B cell (primary cell): ENCODE measurements around the gene ANKS6. TPM values are rescaled to one million over a fixed set of nuclear protein-coding genes. Genes with fewer than 3 reads are reported as not detected.

ENCODE experiments used
- ATAC-seq: fragments of 200-7000 bp; cut with Tn5 transposase; one replicate; pipeline ENCODE4 v1.10.0; 2021; ENCODE audit warnings: low read depth, mild to moderate bottlenecking, moderate number of reproducible peaks, moderate library complexity
- CTCF ChIA-PET: fragments of 350-600 bp; sonication (Branson Sonifier 250); formaldehyde crosslinking; loops from one replicate; lab custom pipeline; 2021; ENCODE audit warnings: antibody characterized with exemption, inconsistent platforms; lab: Charles Lee
- POLR2A ChIA-PET: fragments of 350-600 bp; sonication (Branson Sonifier 250); formaldehyde crosslinking; loops from one replicate; lab custom pipeline; 2021; ENCODE audit warnings: antibody characterized with exemption; lab: Charles Lee
- DNase-seq: peaks from one replicate; pipeline ENCODE4 v3.0.0; 2013
- H2AFZ ChIP-seq: 2 replicates; pipeline ENCODE4 v1.6.1; 2012; ENCODE audit warnings: mild to moderate bottlenecking, low read depth, low read length; ENCODE audit not compliant: insufficient read depth, poor library complexity, severe bottlenecking
- H3K27ac ChIP-seq, 2 donors: 1 replicate in 1 of 2; 2 replicates in 1 of 2; pipeline ENCODE4 v1.5.1; 2012 to 2013; ENCODE audit warnings: low read length in 2 of 2, mild to moderate bottlenecking in 2 of 2, moderate library complexity in 1 of 2
- H3K27me3 ChIP-seq, 4 experiments: fragments of 200-600 bp in 1 of 4; sonication (generic) in 1 of 4; replicated peaks in 1 of 4; 1 replicate in 2 of 4; 2 replicates in 2 of 4; pipeline versions ENCODE4 v1.6.1 to v1.7.0; 2013 to 2016; ENCODE audit warnings: low read length in 3 of 4, mild to moderate bottlenecking in 2 of 4, mixed read lengths in 1 of 4, moderate library complexity in 1 of 4; ENCODE audit not compliant: insufficient read depth in 4 of 4, control insufficient read depth in 3 of 4; ENCODE audit errors: control extremely low read depth in 1 of 4
- H3K36me3 ChIP-seq, 2 experiments: replicated peaks in 1 of 2; 1 replicate in 1 of 2; 2 replicates in 1 of 2; pipeline versions ENCODE4 v1.6.1 to v1.7.1; 2013; ENCODE audit warnings: low read length in 1 of 2; ENCODE audit not compliant: insufficient read depth in 2 of 2, control insufficient read depth in 1 of 2; ENCODE audit errors: control extremely low read depth in 1 of 2, extremely low read depth in 1 of 2
- H3K4me1 ChIP-seq, 2 donors: fragments of 200-600 bp in 1 of 2; sonication (generic) in 1 of 2; 1 replicate in 1 of 2; 2 replicates in 1 of 2; pipeline versions ENCODE4 v1.5.1 to v1.6.1; 2013 to 2017; ENCODE audit warnings: low read length in 2 of 2; ENCODE audit not compliant: control insufficient read depth in 2 of 2, insufficient read depth in 2 of 2
- H3K4me2 ChIP-seq: replicated peaks from 2 replicates; pipeline ENCODE3; 2012; ENCODE audit warnings: mild to moderate bottlenecking, low read depth, low read length; ENCODE audit not compliant: poor library complexity, severe bottlenecking
- H3K4me3 ChIP-seq, 5 experiments: fragments of 200-600 bp in 1 of 5; sonication (generic) in 1 of 5; 1 replicate in 3 of 5; 2 replicates in 2 of 5; pipeline versions ENCODE4 v1.5.1 to v1.7.0; 2011 to 2016; ENCODE audit warnings: low read length in 4 of 5, mild to moderate bottlenecking in 4 of 5, low read depth in 2 of 5, control low read depth in 1 of 5, moderate library complexity in 1 of 5; ENCODE audit not compliant: insufficient read depth in 1 of 5; ENCODE audit errors: control extremely low read depth in 1 of 5, extremely low read depth in 1 of 5
- H3K79me2 ChIP-seq: fragments of 200-600 bp; sonication (generic); one replicate; pipeline ENCODE4 v1.6.0; 2016; ENCODE audit warnings: low read length; ENCODE audit not compliant: control insufficient read depth, insufficient read depth
- H3K9ac ChIP-seq: fragments of 200-600 bp; sonication (generic); 2 replicates; pipeline ENCODE4 v1.6.1; 2017; ENCODE audit warnings: mild to moderate bottlenecking, low read length, moderate library complexity
- H3K9me3 ChIP-seq, 3 donors: one replicate each; pipeline versions ENCODE4 v1.6.1 to v1.7.1; 2013; ENCODE audit warnings: low read length in 2 of 3; ENCODE audit not compliant: control insufficient read depth in 2 of 3, insufficient read depth in 1 of 3; ENCODE audit errors: control extremely low read depth in 1 of 3
- H4K20me1 ChIP-seq: 2 replicates; pipeline ENCODE4 v1.6.0; 2012; ENCODE audit warnings: mild to moderate bottlenecking, low read length; ENCODE audit not compliant: insufficient read depth, control insufficient read depth, poor library complexity, severe bottlenecking
- H3K27ac Mint-ChIP-seq: one replicate; pipeline ENCODE4 v1.8.0; 2021; ENCODE audit warnings: mixed read lengths
- H3K27me3 Mint-ChIP-seq: one replicate; pipeline ENCODE4 v1.8.0; 2021; ENCODE audit warnings: mixed read lengths
- H3K4me1 Mint-ChIP-seq: one replicate; pipeline ENCODE4 v1.8.0; 2021; ENCODE audit warnings: mixed read lengths
- H3K4me3 Mint-ChIP-seq: one replicate; pipeline ENCODE4 v1.8.0; 2021; ENCODE audit warnings: mixed read lengths
- H3K9me3 Mint-ChIP-seq: one replicate; pipeline ENCODE4 v1.8.0; 2022; ENCODE audit warnings: mixed read lengths; ENCODE audit not compliant: insufficient read depth
- CTCF ChIP-seq: fragments of 200-600 bp; IDR thresholded peaks from one replicate; pipeline ENCODE4 v1.8.0; 2022; ENCODE audit warnings: antibody characterized with exemption, mild to moderate bottlenecking
- EZH2 ChIP-seq: IDR thresholded peaks from 2 replicates; pipeline ENCODE4 v1.6.1; 2012; ENCODE audit warnings: borderline replicate concordance, low read depth, mild to moderate bottlenecking, moderate library complexity, low read length; ENCODE audit not compliant: insufficient read depth, poor library complexity, severe bottlenecking
- WGBS: methylation state at CpG from one replicate; pipeline ENCODE4 v1.1.5; 2013; ENCODE audit warnings: missing lambda C conversion rate; ENCODE audit not compliant: insufficient coverage; 5-methylcytosine and 5-hydroxymethylcytosine counted together
- intact Hi-C: fragments of 100-400 bp; cut with micrococcal nuclease; formaldehyde crosslinking; loops from one replicate; pipeline ENCODE4 v1.10.0; 2022
- polyA plus RNA-seq: library from polyadenylated mRNA; depleted of rRNA; stranded (reverse); fragments of >200 nt; gene quantifications from 2 replicates; pipeline ENCODE4 v1.2.3, GENCODE V29; 2012
- total RNA-seq, 2 donors: library from RNA; stranded (reverse); fragments of 120-200 nt in 1 of 2; gene quantifications; 1 replicate in 1 of 2; 2 replicates in 1 of 2; pipeline versions ENCODE4 v1.2.3 to v1.2.4, GENCODE V29; 2013 to 2022

The ANKS6 gene
- total and polyA plus RNA-seq, 2 donors (not counting 1 experiment from before 2014, with no cell fraction given): 11.4 to 16.1 TPM

- no peak overlapping the region for H3K27ac Mint-ChIP-seq
- peaks cover 2% of the 10 kb centered on the region in 3 donors for H3K9me3 ChIP-seq
- no peak for DNase-seq
- H3K36me3 ChIP-seq: no peaks in the 10 kb centered on the region
- POLR2A ChIA-PET: no interaction called here
- H4K20me1 ChIP-seq: no peaks in the 10 kb centered on the region
- no peak overlapping the region for H2AFZ ChIP-seq
- H3K79me2 ChIP-seq: no peaks in the 10 kb centered on the region
- H3K27me3 Mint-ChIP-seq: peaks cover 9% of the 10 kb centered on the region
- H3K9me3 Mint-ChIP-seq: no peaks in the 10 kb centered on the region
- H3K27me3 ChIP-seq: peaks cover 0 to 9% (median under 1%) of the 10 kb centered on the region in 4 experiments
- H3K4me2 ChIP-seq: no peak overlapping the region
- H3K9ac ChIP-seq: no peak overlapping the region
- no peak overlapping the region for H3K27ac ChIP-seq
- no peak for ATAC-seq
- H3K4me3 Mint-ChIP-seq: no peak overlapping the region
- peaks cover 16% of the 10 kb centered on the region for H3K4me1 Mint-ChIP-seq
- whole genome bisulfite sequencing: 94% methylated on average over 9 of the region's 11 CpGs
- CTCF ChIA-PET: no interaction called here
- no peak overlapping the region for H3K4me3 ChIP-seq
- intact Hi-C loops: no loop called here
- peaks cover 14 to 23% of the 10 kb centered on the region in 2 donors for H3K4me1 ChIP-seq
- no peak for TF ChIP-seq CTCF
- no peak for TF ChIP-seq EZH2
Observed at GRCh38 chr9:98728500-98728899, 67.9 kb downstream of the ANKS6 start.

- H3K4me3 Mint-ChIP-seq: no peak overlapping the region
- WGBS: 12% methylated on average over 7 of the region's 7 CpGs
- TF ChIP-seq EZH2: no peak
- no peak for TF ChIP-seq CTCF
- ChIA-PET POLR2A (no interaction called here), CTCF (interaction anchor here (1.2 kb wide), 1 partner anchor 411 kb away, joined by 3 read pairs; no protein-coding TSS in a partner anchor)
- intact Hi-C loops: no loop called here
- DNase-seq (no peak), ATAC-seq (no peak)
- no peaks in the 10 kb centered on the region for H3K9me3 Mint-ChIP-seq
- Histone ChIP-seq H3K4me2 (no peak overlapping the region), H3K4me3 (no peak overlapping the region), H3K4me1 (peaks cover 14 to 23% of the 10 kb centered on the region in 2 donors), H2AFZ (no peak overlapping the region), H4K20me1 (no peaks in the 10 kb centered on the region), H3K27me3 (peaks cover 0 to 9% (median 2%) of the 10 kb centered on the region in 4 experiments), H3K9ac (no peak overlapping the region), H3K36me3 (no peaks in the 10 kb centered on the region), H3K9me3 (peaks cover 2 to 6% (median 2%) of the 10 kb centered on the region in 3 donors), H3K27ac (no peak overlapping the region), H3K79me2 (no peaks in the 10 kb centered on the region)
- H3K4me1 Mint-ChIP-seq: peaks cover 16% of the 10 kb centered on the region
- H3K27ac Mint-ChIP-seq: no peak overlapping the region
- H3K27me3 Mint-ChIP-seq: peaks cover 18% of the 10 kb centered on the region
Observed at GRCh38 chr9:98727428-98727827, 68.9 kb downstream of the ANKS6 start.
